Astrocyte (in vitro differentiated cells and primary cell): Measurements from ENCODE around the gene DUSP16.

Source experiments
- EZH2 ChIP-seq: IDR thresholded peaks from 2 replicates; pipeline ENCODE4 v1.6.1; 2012; ENCODE audit warnings: mild to moderate bottlenecking, low read length, inconsistent platforms; ENCODE audit not compliant: insufficient read depth
- TF ChIP-seq, protein P1 (sequence below): IDR thresholded peaks from 2 replicates; pipeline ENCODE4 v1.5.1; 2011; ENCODE audit warnings: low read depth, mild to moderate bottlenecking, inconsistent platforms, low read length, moderate library complexity; ENCODE audit not compliant: insufficient read depth

DNA sequence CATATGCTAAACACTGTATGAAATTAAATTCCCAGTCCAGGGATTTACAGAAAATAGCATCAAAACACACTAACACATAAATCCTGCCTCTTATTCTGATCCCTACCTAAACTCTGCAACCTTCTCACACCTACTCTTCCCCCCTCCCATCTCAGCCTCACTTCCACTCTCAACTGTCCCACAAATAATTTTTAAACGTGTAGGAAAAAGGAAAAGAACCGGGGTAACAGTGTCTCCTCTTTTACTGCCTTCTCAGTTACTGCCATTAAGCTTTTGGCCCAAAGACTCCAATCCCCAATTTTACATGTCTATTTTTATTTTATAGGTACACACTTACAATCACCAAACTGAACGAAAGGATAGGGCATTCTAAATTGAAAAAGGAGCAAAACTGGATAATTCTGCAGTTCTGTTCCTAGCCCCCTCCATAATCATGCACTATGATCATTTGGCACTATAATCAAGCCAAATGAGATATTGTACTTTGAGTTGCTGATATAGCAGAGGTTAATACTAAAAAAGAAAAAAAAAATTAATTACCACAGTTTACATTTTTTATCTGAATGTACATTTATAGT lies 2.9 kb downstream of the DUSP16 start:
- TF ChIP-seq, protein P1, sequence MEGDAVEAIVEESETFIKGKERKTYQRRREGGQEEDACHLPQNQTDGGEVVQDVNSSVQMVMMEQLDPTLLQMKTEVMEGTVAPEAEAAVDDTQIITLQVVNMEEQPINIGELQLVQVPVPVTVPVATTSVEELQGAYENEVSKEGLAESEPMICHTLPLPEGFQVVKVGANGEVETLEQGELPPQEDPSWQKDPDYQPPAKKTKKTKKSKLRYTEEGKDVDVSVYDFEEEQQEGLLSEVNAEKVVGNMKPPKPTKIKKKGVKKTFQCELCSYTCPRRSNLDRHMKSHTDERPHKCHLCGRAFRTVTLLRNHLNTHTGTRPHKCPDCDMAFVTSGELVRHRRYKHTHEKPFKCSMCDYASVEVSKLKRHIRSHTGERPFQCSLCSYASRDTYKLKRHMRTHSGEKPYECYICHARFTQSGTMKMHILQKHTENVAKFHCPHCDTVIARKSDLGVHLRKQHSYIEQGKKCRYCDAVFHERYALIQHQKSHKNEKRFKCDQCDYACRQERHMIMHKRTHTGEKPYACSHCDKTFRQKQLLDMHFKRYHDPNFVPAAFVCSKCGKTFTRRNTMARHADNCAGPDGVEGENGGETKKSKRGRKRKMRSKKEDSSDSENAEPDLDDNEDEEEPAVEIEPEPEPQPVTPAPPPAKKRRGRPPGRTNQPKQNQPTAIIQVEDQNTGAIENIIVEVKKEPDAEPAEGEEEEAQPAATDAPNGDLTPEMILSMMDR: no peak
- no peak for TF ChIP-seq EZH2
